Testis (tissue), 3 donors: ENCODE results near the gene ADAM33. TPM values are rescaled to one million over a fixed set of nuclear protein-coding genes. Genes with fewer than 3 reads are reported as not detected.

Experiments used
- DNase-seq: peaks from one replicate; pipeline ENCODE4 v3.0.0-alpha.2; 2019
- H3K27ac ChIP-seq, 2 donors: fragments of 200-600 bp; sonication (generic); one replicate each; pipeline ENCODE4 v1.5.1; 2019
- H3K27me3 ChIP-seq: fragments of 200-600 bp; sonication (generic); one replicate; pipeline ENCODE4 v1.5.1; 2019
- H3K36me3 ChIP-seq: fragments of 200-600 bp; sonication (generic); one replicate; pipeline ENCODE4 v1.5.1; 2017; ENCODE audit warnings: low read depth; ENCODE audit errors: missing control alignments
- H3K4me1 ChIP-seq: fragments of 200-600 bp; sonication (generic); one replicate; pipeline ENCODE4 v1.5.1; 2019
- H3K4me3 ChIP-seq, 2 donors: fragments of 200-600 bp; sonication (generic); one replicate each; pipeline ENCODE4 v1.5.1; 2017 to 2019
- H3K9me3 ChIP-seq: fragments of 200-600 bp; sonication (generic); one replicate; pipeline ENCODE4 v1.5.1; 2017
- CTCF ChIP-seq, 3 experiments: fragments of 450-650 bp in 2 of 3; fragments of 200-600 bp in 1 of 3; sonication (generic) in 1 of 3; IDR thresholded peaks; one replicate each; pipeline ENCODE4 v1.5.1; 2016 to 2019; ENCODE audit warnings: antibody characterized with exemption in 3 of 3, mild to moderate bottlenecking in 2 of 3, moderate library complexity in 1 of 3
- POLR2A ChIP-seq: fragments of 450-650 bp; IDR thresholded peaks from one replicate; pipeline ENCODE4 v1.6.1; 2017; ENCODE audit warnings: antibody characterized with exemption, mild to moderate bottlenecking, moderate library complexity
- WGBS, 2 donors: methylation state at CpG; one replicate each; pipeline ENCODE4 v1.1.5; 2018; 5-methylcytosine and 5-hydroxymethylcytosine counted together
- intact Hi-C: fragments of 100-400 bp; cut with DNase I; formaldehyde crosslinking; loops from one replicate; pipeline ENCODE4 v1.15.1; 2023; ENCODE audit warnings: low total_unique reads
- polyA plus RNA-seq: library from polyadenylated mRNA; stranded (reverse); fragments of 350-450 nt; fragmentation: Illumina TruSeq; extraction: RNeasy Lipid Tissue Mini Kit (QIAGEN cat#74804); gene quantifications from one replicate; pipeline ENCODE4 v1.2.3, GENCODE V29; 2014; ENCODE audit warnings: low read depth, low replicate concordance; ENCODE audit not compliant: insufficient read depth
- total RNA-seq, 2 donors: library from RNA; depleted of rRNA; stranded (reverse); fragments of >200 nt; gene quantifications; one replicate each; pipeline ENCODE4 v1.2.3, GENCODE V29; 2016

Gene ADAM33
- total and polyA plus RNA-seq, 3 donors from 2014 or later = 25.5 to 61.1 (median 35.4) TPM

- H3K9me3 ChIP-seq = no peaks in the 10 kb centered on the region
- TF ChIP-seq CTCF (IDR thresholded peaks at IDR 0.05) = no peak
- no peak for TF ChIP-seq POLR2A
- WGBS, 2 donors = 99 to 100% methylated on average over 3 to 5 of the region's 5 CpGs
- H3K4me3 ChIP-seq = no peak overlapping the region
- H3K36me3 ChIP-seq = no peaks in the 10 kb centered on the region
- DNase-seq = no peak
- no peak overlapping the region for H3K27ac ChIP-seq
- H3K4me1 ChIP-seq = no peaks in the 10 kb centered on the region
- intact Hi-C loops = no loop called here
- no peaks in the 10 kb centered on the region for H3K27me3 ChIP-seq
These were observed 13.1 kb upstream of the ADAM33 start for GRCh38 chr20:3694864-3695263.

GRCh38 chr20:3693376-3693775, 11.6 kb upstream of the ADAM33 start:
- H3K4me3 ChIP-seq = no peak overlapping the region
- intact Hi-C loops = no loop called here
- DNase-seq = no peak
- WGBS, 2 donors = 72 to 97% methylated on average over 3 to 6 of the region's 13 CpGs
- TF ChIP-seq CTCF (IDR thresholded peaks at IDR 0.05) (no peak), POLR2A (no peak)
- no peaks in the 10 kb centered on the region for H3K9me3 ChIP-seq
- H3K27ac ChIP-seq = no peak overlapping the region
- H3K27me3 ChIP-seq = no peaks in the 10 kb centered on the region
- H3K4me1 ChIP-seq = no peaks in the 10 kb centered on the region
- H3K36me3 ChIP-seq = no peaks in the 10 kb centered on the region

- TF ChIP-seq CTCF (IDR thresholded peaks at IDR 0.05) (no peak), POLR2A (no peak)
- no peak for DNase-seq
- no peaks in the 10 kb centered on the region for H3K36me3 ChIP-seq
- H3K27me3 ChIP-seq = no peaks in the 10 kb centered on the region
- H3K9me3 ChIP-seq = no peaks in the 10 kb centered on the region
- H3K4me3 ChIP-seq = no peak overlapping the region
- WGBS, 2 donors = 90% methylated on average over 21 of the region's 23 CpGs; no CpG with 5 or more reads in 1 of the 2 donors
- intact Hi-C loops = no loop called here
- H3K4me1 ChIP-seq = no peaks in the 10 kb centered on the region
- H3K27ac ChIP-seq = no peak overlapping the region
These were observed 11.0 kb upstream of the ADAM33 start for GRCh38 chr20:3692706-3693294.

GRCh38 chr20:3691897-3692296, 10.1 kb upstream of the ADAM33 start:
- intact Hi-C loops = no loop called here
- TF ChIP-seq POLR2A (no peak), CTCF (IDR thresholded peaks at IDR 0.05) (no peak)
- no peaks in the 10 kb centered on the region for H3K9me3 ChIP-seq
- 92 to 93% methylated on average over 2 to 9 of the region's 9 CpGs for WGBS, 2 donors
- peaks cover 7% of the 10 kb centered on the region for H3K4me1 ChIP-seq
- no peaks in the 10 kb centered on the region for H3K36me3 ChIP-seq
- DNase-seq = no peak
- H3K27me3 ChIP-seq = no peaks in the 10 kb centered on the region
- H3K27ac ChIP-seq = no peak overlapping the region
- no peak overlapping the region for H3K4me3 ChIP-seq

- Histone ChIP-seq H3K36me3 (no peaks in the 10 kb centered on the region), H3K27me3 (no peaks in the 10 kb centered on the region), H3K4me3 (no peak overlapping the region), H3K9me3 (no peaks in the 10 kb centered on the region), H3K4me1 (peaks cover 7% of the 10 kb centered on the region), H3K27ac (no peak overlapping the region)
- WGBS, 2 donors = 80 to 88% methylated on average over 2 to 15 of the region's 16 CpGs
- intact Hi-C loops = no loop called here
- no peak for DNase-seq
- no peak for TF ChIP-seq CTCF (IDR thresholded peaks at IDR 0.05)
- TF ChIP-seq POLR2A = no peak
These were observed 9.5 kb upstream of the ADAM33 start for GRCh38 chr20:3691306-3691705.
